Measurements from ENCODE around the gene JAK3.

Gene JAK3

GRCh38 chr19:17775991-17776803 is 71.6 kb downstream of the JAK3 start:
- DNase-seq: no peak

GRCh38 chr19:17775245-17775927 is 72.4 kb downstream of the JAK3 start:
- no peak for DNase-seq
